ENCODE results near the gene DDIT3. TPM values are rescaled to one million over a fixed set of nuclear protein-coding genes. Genes with fewer than 3 reads are reported as not detected.
A peak's percentile ranks its signal among the peaks of the same experiment; 100 is the strongest.

The DDIT3 gene
- total and polyA plus RNA-seq, 4 donors: 31.0 to 74.7 (median 51.4) TPM

- Histone ChIP-seq H3K9me3 (ENCODE audit: control insufficient read depth in 4 of 4, insufficient read depth in 3 of 4, low read length in 3 of 4) (no peaks in the 10 kb centered on the region), H3K36me3 (ENCODE audit: control insufficient read depth in 4 of 4, insufficient read depth in 4 of 4, low read length in 4 of 4) (peaks cover 6 to 16% (median 11%) of the 10 kb centered on the region in 4 donors), H3K27me3 (ENCODE audit: control insufficient read depth in 3 of 3, insufficient read depth in 3 of 3, low read length in 2 of 3) (peaks cover 0 to 12% (median 5%) of the 10 kb centered on the region in 3 donors), H3K4me3 (no peak overlapping the region), H3K4me1 (ENCODE audit: control insufficient read depth in 5 of 5, insufficient read depth in 5 of 5, low read length in 5 of 5) (peaks cover 0 to 14% (median 8%) of the 10 kb centered on the region in 5 donors), H3K9ac (ENCODE audit: insufficient read depth in 1 of 2, low read length in 2 of 2) (no peak overlapping the region), H3K27ac (ENCODE audit: low read depth in 1 of 2, low read length in 1 of 2) (no peak overlapping the region)
- ATAC-seq (ENCODE audit: insufficient read depth, low FRiP score): no peak
- DNase-seq: no peak
- TF ChIP-seq CTCF (IDR thresholded peaks at IDR 0.05; ENCODE audit: control extremely low read depth, extremely low read depth): no peak
- 40 to 70% methylated on average over 2 of the region's 2 CpGs for WGBS, 2 donors
Measured at GRCh38 chr12:57543581-57543980, 23.3 kb upstream of the DDIT3 start.

DNA sequence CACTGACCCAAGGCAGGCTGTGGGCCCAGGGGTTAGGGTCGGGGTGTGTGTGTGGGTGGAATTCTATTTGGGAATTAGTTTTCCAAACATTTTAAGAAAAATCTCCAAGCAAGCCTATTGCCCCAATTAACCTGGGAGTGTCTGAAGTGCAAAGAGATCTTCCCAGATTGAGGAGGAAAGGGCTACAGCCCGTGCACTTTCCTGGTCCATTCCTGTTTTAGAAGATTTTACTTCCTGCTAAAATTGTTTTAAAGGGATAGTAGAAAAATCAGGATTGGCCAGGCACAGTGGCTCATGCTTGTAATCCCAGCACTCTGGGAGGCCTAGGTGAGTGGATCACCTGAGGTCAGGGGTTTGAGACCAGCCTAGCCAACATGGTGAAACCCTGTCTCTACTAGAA lies 21.4 kb upstream of the DDIT3 start:
- DNase-seq (peak in 1 of 3 donors; percentile 4), ATAC-seq (ENCODE audit: insufficient read depth, low FRiP score) (no peak)
- WGBS, 2 donors: 86 to 88% methylated on average over 2 of the region's 2 CpGs
- no peak for TF ChIP-seq CTCF (IDR thresholded peaks at IDR 0.05; ENCODE audit: control extremely low read depth, extremely low read depth)
- Histone ChIP-seq H3K27me3 (ENCODE audit: control insufficient read depth in 3 of 3, insufficient read depth in 3 of 3, low read length in 2 of 3) (no peaks in the 10 kb centered on the region), H3K9ac (ENCODE audit: insufficient read depth in 1 of 2, low read length in 2 of 2) (no peak overlapping the region), H3K4me3 (no peak overlapping the region), H3K4me1 (ENCODE audit: control insufficient read depth in 5 of 5, insufficient read depth in 5 of 5, low read length in 5 of 5) (peaks cover 0 to 14% (median 8%) of the 10 kb centered on the region in 5 donors), H3K27ac (ENCODE audit: low read depth in 1 of 2, low read length in 1 of 2) (no peak overlapping the region), H3K36me3 (ENCODE audit: control insufficient read depth in 4 of 4, insufficient read depth in 4 of 4, low read length in 4 of 4) (peaks cover 6 to 24% (median 14%) of the 10 kb centered on the region in 4 donors), H3K9me3 (ENCODE audit: control insufficient read depth in 4 of 4, insufficient read depth in 3 of 4, low read length in 3 of 4) (no peaks in the 10 kb centered on the region)

DNA sequence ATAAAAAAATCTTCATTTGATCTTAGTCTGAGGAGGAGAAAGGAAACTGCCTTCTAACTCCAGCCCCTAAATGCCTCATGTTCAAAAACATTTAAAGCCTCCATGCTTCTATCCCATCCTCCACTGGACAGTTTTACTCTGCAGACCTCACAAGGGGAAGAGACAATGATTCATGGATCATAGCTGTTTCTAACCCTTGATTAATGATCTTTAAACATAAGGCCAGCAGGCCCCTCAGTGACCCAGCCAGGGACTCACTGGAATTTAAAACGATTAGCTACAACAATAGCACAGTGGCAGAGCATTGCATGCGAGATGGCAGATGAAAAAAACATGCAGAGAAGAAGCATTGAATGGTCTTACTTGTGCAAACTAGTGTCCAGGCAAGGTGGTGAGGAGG lies 20.7 kb upstream of the DDIT3 start:
- no peak for TF ChIP-seq CTCF (IDR thresholded peaks at IDR 0.05; ENCODE audit: control extremely low read depth, extremely low read depth)
- peaks cover 0 to 9% (median 8%) of the 10 kb centered on the region in 5 donors for H3K4me1 ChIP-seq (ENCODE audit: control insufficient read depth in 5 of 5, insufficient read depth in 5 of 5, low read length in 5 of 5)
- no peak overlapping the region for H3K27ac ChIP-seq (ENCODE audit: low read depth in 1 of 2, low read length in 1 of 2)
- no peak overlapping the region for H3K9ac ChIP-seq (ENCODE audit: insufficient read depth in 1 of 2, low read length in 2 of 2)
- ATAC-seq (ENCODE audit: insufficient read depth, low FRiP score) (no peak), DNase-seq (no peak)
- H3K4me3 ChIP-seq: no peak overlapping the region
- H3K9me3 ChIP-seq (ENCODE audit: control insufficient read depth in 4 of 4, insufficient read depth in 3 of 4, low read length in 3 of 4): no peaks in the 10 kb centered on the region
- H3K27me3 ChIP-seq (ENCODE audit: control insufficient read depth in 3 of 3, insufficient read depth in 3 of 3, low read length in 2 of 3): no peaks in the 10 kb centered on the region
- 58 to 86% methylated on average over 2 of the region's 2 CpGs for WGBS, 2 donors
- H3K36me3 ChIP-seq (ENCODE audit: control insufficient read depth in 4 of 4, insufficient read depth in 4 of 4, low read length in 4 of 4): peaks cover 6 to 24% (median 14%) of the 10 kb centered on the region in 4 donors

Data from lung (tissue), 12 donors.